ENCODE data around the gene TMEM52.
A peak's percentile ranks its signal among the peaks of the same experiment; 100 is the strongest.

TMEM52 gene

GRCh38 chr1:1918901-1919303, at the start of gene TMEM52:
TMEM52 (minus strand) TSS chr1:1919279; CDS start chr1:1919265, 14 bp downstream.
- DNase-seq (ENCODE audit: low spot score): no peak

GRCh38 chr1:1967879-1968278, 48.8 kb upstream of the TMEM52 start:
- no peak for DNase-seq (ENCODE audit: low spot score)

GRCh38 chr1:1967151-1967550, 48.1 kb upstream of the TMEM52 start:
- peak; percentile 35 for DNase-seq (ENCODE audit: low spot score)

- DNase-seq (ENCODE audit: low spot score): peak; percentile 40
Observed at GRCh38 chr1:1966071-1966740, 47.1 kb upstream of the TMEM52 start.

- DNase-seq (ENCODE audit: low spot score): no peak
Observed at GRCh38 chr1:1965546-1965945, 46.5 kb upstream of the TMEM52 start.

GRCh38 chr1:1964811-1965210, 45.7 kb upstream of the TMEM52 start:
- DNase-seq (ENCODE audit: low spot score): no peak

- no peak for DNase-seq (ENCODE audit: low spot score)
Observed at GRCh38 chr1:1963570-1963969, 44.5 kb upstream of the TMEM52 start.

GRCh38 chr1:1962752-1963151, 43.7 kb upstream of the TMEM52 start:
- DNase-seq (ENCODE audit: low spot score): no peak

GRCh38 chr1:1960480-1961196, 41.6 kb upstream of the TMEM52 start:
- no peak for DNase-seq (ENCODE audit: low spot score)

GRCh38 chr1:1959840-1960479, 40.9 kb upstream of the TMEM52 start:
- peak; percentile 79 for DNase-seq (ENCODE audit: low spot score)

GRCh38 chr1:1959459-1959839, 40.4 kb upstream of the TMEM52 start:
- no peak for DNase-seq (ENCODE audit: low spot score)

- no peak for DNase-seq (ENCODE audit: low spot score)
Observed at GRCh38 chr1:1958071-1958541, 39.0 kb upstream of the TMEM52 start.

GRCh38 chr1:1957533-1957961, 38.5 kb upstream of the TMEM52 start:
- DNase-seq (ENCODE audit: low spot score): no peak

- no peak for DNase-seq (ENCODE audit: low spot score)
Observed at GRCh38 chr1:1956586-1957532, 37.8 kb upstream of the TMEM52 start.

- DNase-seq (ENCODE audit: low spot score): no peak
Observed at GRCh38 chr1:1956101-1956500, 37.0 kb upstream of the TMEM52 start.

GRCh38 chr1:1955621-1956094, 36.6 kb upstream of the TMEM52 start:
- DNase-seq (ENCODE audit: low spot score): no peak

GRCh38 chr1:1954831-1955441, 35.9 kb upstream of the TMEM52 start:
- DNase-seq (ENCODE audit: low spot score): no peak

GRCh38 chr1:1954015-1954414, 34.9 kb upstream of the TMEM52 start:
- DNase-seq (ENCODE audit: low spot score): no peak

GRCh38 chr1:1950940-1951339, 31.9 kb upstream of the TMEM52 start:
- no peak for DNase-seq (ENCODE audit: low spot score)

GRCh38 chr1:1948783-1949182, 29.7 kb upstream of the TMEM52 start:
- no peak for DNase-seq (ENCODE audit: low spot score)

- no peak for DNase-seq (ENCODE audit: low spot score)
Observed at GRCh38 chr1:1947493-1947892, 28.4 kb upstream of the TMEM52 start.

Data from Ammon's horn (tissue), 1 donor.